Smooth muscle cell (in vitro differentiated cells): ENCODE results near the gene PPT1. TPM values are rescaled to one million over a fixed set of nuclear protein-coding genes. Genes with fewer than 3 reads are reported as not detected.
A peak's percentile ranks its signal among the peaks of the same experiment; 100 is the strongest.

Source experiments
- DNase-seq: peaks from one replicate; lab custom pipeline; 2025; ENCODE audit not compliant: unreplicated experiment; lab: John Stamatoyannopoulos, UW
- H2AFZ ChIP-seq: fragments of 200-600 bp; sonication (generic); 2 replicates; pipeline ENCODE4 v1.6.0; 2016; ENCODE audit warnings: antibody characterized with exemption, low read depth, mild to moderate bottlenecking
- H3F3A ChIP-seq: fragments of 200-600 bp; sonication (generic); 2 replicates; pipeline ENCODE4 v1.6.0; 2017; ENCODE audit warnings: antibody characterized with exemption, low read depth
- H3K27ac ChIP-seq: fragments of 200-600 bp; sonication (generic); 2 replicates; pipeline ENCODE4 v1.5.1; 2016; ENCODE audit warnings: low read depth, mild to moderate bottlenecking
- H3K27me3 ChIP-seq: fragments of 200-600 bp; sonication (generic); 2 replicates; pipeline ENCODE4 v1.6.1; 2016; ENCODE audit warnings: low read depth, mild to moderate bottlenecking
- H3K36me3 ChIP-seq: fragments of 200-600 bp; sonication (generic); 2 replicates; pipeline ENCODE4 v1.5.1; 2016; ENCODE audit warnings: low read depth
- H3K4me1 ChIP-seq: fragments of 200-600 bp; sonication (generic); 2 replicates; pipeline ENCODE4 v1.5.1; 2016; ENCODE audit warnings: low read depth
- H3K4me2 ChIP-seq: fragments of 200-600 bp; sonication (generic); 2 replicates; pipeline ENCODE4 v1.6.0; 2016; ENCODE audit warnings: mild to moderate bottlenecking
- H3K4me3 ChIP-seq: fragments of 200-600 bp; sonication (generic); 2 replicates; pipeline ENCODE4 v1.5.1; 2016; ENCODE audit warnings: mild to moderate bottlenecking
- H3K79me2 ChIP-seq: fragments of 200-600 bp; sonication (generic); 2 replicates; pipeline ENCODE4 v1.6.0; 2016; ENCODE audit warnings: low read depth, mild to moderate bottlenecking
- H3K9ac ChIP-seq: fragments of 200-600 bp; sonication (generic); 2 replicates; pipeline ENCODE4 v1.6.0; 2016; ENCODE audit warnings: low read depth
- H3K9me3 ChIP-seq: fragments of 200-600 bp; sonication (generic); replicated peaks from 2 replicates; pipeline ENCODE4 v1.5.1; 2016; ENCODE audit warnings: low read depth
- H4K20me1 ChIP-seq: fragments of 200-600 bp; sonication (generic); 2 replicates; pipeline ENCODE4 v1.6.0; 2016; ENCODE audit warnings: low read depth
- WGBS: methylation state at CpG from one replicate; pipeline ENCODE4 v1.1.7; 2016; ENCODE audit warnings: low lambda C conversion rate; 5-methylcytosine and 5-hydroxymethylcytosine counted together
- polyA plus RNA-seq: library from polyadenylated mRNA; unstranded; fragments of >200 nt; fragmentation: Nextera tagmentation; extraction: Ambion mirVana; gene quantifications from 2 replicates; pipeline ENCODE4 v1.2.1, GENCODE V29; 2016
- total RNA-seq: library from RNA; depleted of rRNA; stranded (reverse); fragments of >200 nt; gene quantifications from 2 replicates; pipeline ENCODE4 v1.2.3, GENCODE V29; 2014
- TF ChIP-seq, protein P1 (sequence below): fragments of 200-600 bp; sonication (generic); IDR thresholded peaks from 2 replicates; pipeline ENCODE4 v1.5.1; 2017; ENCODE audit warnings: borderline replicate concordance, mild to moderate bottlenecking, antibody characterized with exemption; ENCODE audit not compliant: insufficient read depth, poor library complexity, severe bottlenecking

The PPT1 gene
- total and polyA plus RNA-seq, 2 experiments from 2014 or later = 72.5 to 85.6 TPM

DNA sequence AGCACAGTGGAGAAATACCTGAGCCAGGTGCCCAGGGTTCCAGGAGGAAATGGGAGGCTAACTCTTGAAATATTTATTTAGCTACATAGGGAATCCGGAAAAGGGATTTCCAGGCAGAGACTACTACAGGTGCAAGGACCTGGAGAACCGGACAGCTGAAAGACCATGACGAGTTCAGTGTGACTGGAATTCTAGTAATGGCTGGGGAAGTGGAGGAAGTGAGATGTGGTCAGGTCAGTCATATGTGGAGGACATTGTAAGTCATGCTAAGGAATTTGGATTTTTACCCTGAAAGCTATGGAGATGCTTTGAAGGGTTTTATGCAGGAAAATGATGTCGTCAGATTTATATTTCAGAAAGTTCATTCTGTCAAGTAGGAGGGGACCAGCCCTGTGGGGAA is 54.7 kb downstream of the PPT1 start:
- TF ChIP-seq, protein P1, sequence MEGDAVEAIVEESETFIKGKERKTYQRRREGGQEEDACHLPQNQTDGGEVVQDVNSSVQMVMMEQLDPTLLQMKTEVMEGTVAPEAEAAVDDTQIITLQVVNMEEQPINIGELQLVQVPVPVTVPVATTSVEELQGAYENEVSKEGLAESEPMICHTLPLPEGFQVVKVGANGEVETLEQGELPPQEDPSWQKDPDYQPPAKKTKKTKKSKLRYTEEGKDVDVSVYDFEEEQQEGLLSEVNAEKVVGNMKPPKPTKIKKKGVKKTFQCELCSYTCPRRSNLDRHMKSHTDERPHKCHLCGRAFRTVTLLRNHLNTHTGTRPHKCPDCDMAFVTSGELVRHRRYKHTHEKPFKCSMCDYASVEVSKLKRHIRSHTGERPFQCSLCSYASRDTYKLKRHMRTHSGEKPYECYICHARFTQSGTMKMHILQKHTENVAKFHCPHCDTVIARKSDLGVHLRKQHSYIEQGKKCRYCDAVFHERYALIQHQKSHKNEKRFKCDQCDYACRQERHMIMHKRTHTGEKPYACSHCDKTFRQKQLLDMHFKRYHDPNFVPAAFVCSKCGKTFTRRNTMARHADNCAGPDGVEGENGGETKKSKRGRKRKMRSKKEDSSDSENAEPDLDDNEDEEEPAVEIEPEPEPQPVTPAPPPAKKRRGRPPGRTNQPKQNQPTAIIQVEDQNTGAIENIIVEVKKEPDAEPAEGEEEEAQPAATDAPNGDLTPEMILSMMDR = no peak
- Histone ChIP-seq H4K20me1 (peaks cover 64% of the 10 kb centered on the region), H3K27me3 (no peaks in the 10 kb centered on the region), H3K79me2 (peaks cover 68% of the 10 kb centered on the region), H3K36me3 (no peaks in the 10 kb centered on the region), H3K9me3 (no peaks in the 10 kb centered on the region), H3K9ac (no peak overlapping the region), H3K4me3 (peak overlapping the region; percentile 91), H3K4me2 (peak overlapping the region; percentile 94), H3F3A (peaks cover 1% of the 10 kb centered on the region), H3K4me1 (peaks cover 24% of the 10 kb centered on the region), H2AFZ (no peak overlapping the region), H3K27ac (peak overlapping the region; percentile 57)
- no peak for DNase-seq
- WGBS = 73% methylated on average over 4 of the region's 4 CpGs

DNA sequence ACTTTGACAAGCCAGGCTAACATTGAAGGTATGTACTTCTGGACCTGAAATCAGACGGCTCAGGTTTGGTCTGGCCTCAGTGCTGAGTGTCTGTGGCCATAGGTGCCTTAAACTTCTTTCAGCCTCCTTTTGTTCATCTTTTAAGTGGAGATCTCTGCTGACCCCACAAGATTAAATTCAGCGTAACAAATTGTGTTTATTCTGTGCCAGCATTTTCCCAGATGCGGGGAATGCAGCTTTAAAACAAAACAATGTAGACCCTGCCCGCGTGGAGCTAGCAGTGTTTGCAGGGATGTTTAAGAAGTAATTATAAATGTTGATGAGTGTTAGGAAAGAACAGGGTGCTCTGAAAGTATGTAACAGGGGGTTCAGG is 55.6 kb downstream of the PPT1 start:
- H3K9me3 ChIP-seq = no peaks in the 10 kb centered on the region
- H3K79me2 ChIP-seq = peaks cover 59% of the 10 kb centered on the region
- peaks cover 24% of the 10 kb centered on the region for H3K4me1 ChIP-seq
- TF ChIP-seq, protein P1 = no peak
- WGBS = 26% methylated on average over 5 of the region's 5 CpGs
- no peak for DNase-seq
- H3K4me3 ChIP-seq = peak overlapping the region; percentile 91
- peaks cover 3% of the 10 kb centered on the region for H3F3A ChIP-seq
- H3K9ac ChIP-seq = peak overlapping the region; percentile 91
- no peaks in the 10 kb centered on the region for H3K27me3 ChIP-seq
- peaks cover 55% of the 10 kb centered on the region for H4K20me1 ChIP-seq
- no peaks in the 10 kb centered on the region for H3K36me3 ChIP-seq
- H3K4me2 ChIP-seq = peak overlapping the region; percentile 94
- peak overlapping the region; percentile 57 for H3K27ac ChIP-seq
- H2AFZ ChIP-seq = no peak overlapping the region

DNA sequence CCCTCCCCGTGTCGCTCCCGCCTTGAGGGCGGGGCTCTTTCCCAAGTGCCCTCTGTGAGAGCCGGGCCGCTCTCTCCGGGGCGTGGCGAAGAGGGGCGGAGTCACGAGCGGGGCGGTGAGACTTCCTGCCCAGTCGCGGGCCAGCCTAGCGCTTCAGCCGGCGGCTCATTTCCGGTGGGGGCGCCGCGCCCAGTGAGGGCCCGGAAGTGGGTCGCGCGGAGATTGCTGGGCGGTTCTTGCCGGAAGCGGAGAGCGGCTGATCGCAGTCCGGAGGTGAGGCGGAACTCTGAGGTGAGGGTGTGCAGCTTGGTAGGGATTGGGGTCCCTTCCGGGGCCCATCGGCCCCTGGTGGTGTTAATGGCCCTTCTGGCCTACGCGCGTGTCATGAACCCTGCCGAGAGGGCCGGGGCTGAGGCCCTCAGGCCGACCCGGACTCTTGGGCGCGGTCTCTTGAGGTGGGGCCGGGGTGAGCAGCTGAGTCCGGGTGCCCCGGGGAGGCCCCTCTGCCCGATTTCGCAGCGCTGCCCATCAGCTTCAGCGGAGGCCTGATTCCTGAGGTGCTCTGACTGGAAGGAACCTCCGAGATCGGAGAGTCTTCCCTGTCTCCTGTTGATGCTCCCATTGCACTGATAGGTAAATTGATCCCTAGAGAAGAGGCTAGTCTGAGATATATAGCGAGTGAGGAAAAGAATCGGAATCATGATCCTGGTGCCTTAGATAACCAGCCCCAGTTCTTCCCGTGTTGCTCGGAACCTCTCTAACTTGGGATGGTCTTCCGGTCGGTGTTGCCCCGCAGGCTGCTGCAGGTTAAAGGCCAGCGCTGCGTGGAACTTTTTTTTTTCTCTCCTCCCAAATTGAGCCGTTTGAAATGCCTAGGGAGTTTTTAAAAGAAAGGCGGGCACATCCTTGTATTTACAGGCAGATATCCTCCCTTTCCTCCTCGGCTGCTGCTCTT is 56.3 kb downstream of the PPT1 start, which contains the start of gene CAP1:
Gene CAP1, plus strand, starts transcription at position 219 of the 955 bp plus-strand sequence. CDS start 18,618 bp downstream, outside the sequence.
- H3K79me2 ChIP-seq = peaks cover 53% of the 10 kb centered on the region
- TF ChIP-seq, protein P1 = no peak
- H3K27ac ChIP-seq = peak within 1 kb of the TSS; percentile 87
- no peaks in the 10 kb centered on the region for H3K9me3 ChIP-seq
- peak within 1 kb of the TSS; percentile 94 for H3K4me2 ChIP-seq
- H2AFZ ChIP-seq = peak within 1 kb of the TSS; percentile 54
- 1% methylated on average over 65 of the region's 65 CpGs for WGBS
- H3K27me3 ChIP-seq = no peaks in the 10 kb centered on the region
- H3K9ac ChIP-seq = peak within 1 kb of the TSS; percentile 91
- DNase-seq = peak; percentile 96
- H4K20me1 ChIP-seq = peaks cover 48% of the 10 kb centered on the region
- peaks cover 3% of the 10 kb centered on the region for H3F3A ChIP-seq
- peak within 1 kb of the TSS; percentile 91 for H3K4me3 ChIP-seq
- no peaks in the 10 kb centered on the region for H3K36me3 ChIP-seq
- peaks cover 24% of the 10 kb centered on the region for H3K4me1 ChIP-seq
